Suprapubic skin (tissue), 4 donors: Measurements from ENCODE around the gene POFUT1. TPM values are rescaled to one million over a fixed set of nuclear protein-coding genes. Genes with fewer than 3 reads are reported as not detected.

ENCODE experiments used
- DNase-seq, 2 donors: peaks; one replicate each; pipeline ENCODE4 v3.0.0-alpha.2; 2019; ENCODE audit warnings: low spot score in 2 of 2
- H3K27ac ChIP-seq: fragments of 200-600 bp; sonication (generic); one replicate; pipeline ENCODE4 v1.5.1; 2019
- H3K27me3 ChIP-seq: fragments of 200-600 bp; sonication (generic); one replicate; pipeline ENCODE4 v1.5.1; 2019
- H3K36me3 ChIP-seq: fragments of 200-600 bp; sonication (generic); one replicate; pipeline ENCODE4 v1.5.1; 2019
- H3K4me1 ChIP-seq: fragments of 200-600 bp; sonication (generic); one replicate; pipeline ENCODE4 v1.5.1; 2019
- H3K4me3 ChIP-seq: fragments of 200-600 bp; sonication (generic); one replicate; pipeline ENCODE4 v1.5.1; 2019; ENCODE audit warnings: mild to moderate bottlenecking
- H3K9me3 ChIP-seq: fragments of 200-600 bp; sonication (generic); one replicate; pipeline ENCODE4 v1.5.1; 2019
- CTCF ChIP-seq, 2 donors: fragments of 200-600 bp in 1 of 2; fragments of 450-650 bp in 1 of 2; sonication (generic) in 1 of 2; IDR thresholded peaks; one replicate each; pipeline ENCODE4 v1.5.1; 2016 to 2019; ENCODE audit warnings: antibody characterized with exemption in 2 of 2, mild to moderate bottlenecking in 1 of 2, moderate library complexity in 1 of 2
- EP300 ChIP-seq: sonication (generic); formaldehyde crosslinking; IDR thresholded peaks from one replicate; pipeline ENCODE4 v1.6.1; 2017; ENCODE audit warnings: antibody characterized with exemption
- POLR2A ChIP-seq, 2 donors: fragments of 450-650 bp; IDR thresholded peaks; one replicate each; pipeline ENCODE4 v1.6.1; 2017; ENCODE audit warnings: antibody characterized with exemption in 2 of 2, mild to moderate bottlenecking in 2 of 2, moderate library complexity in 2 of 2
- POLR2AphosphoS5 ChIP-seq, 3 donors: sonication (generic); formaldehyde crosslinking; IDR thresholded peaks; one replicate each; pipeline ENCODE4 v1.6.1; 2017; ENCODE audit warnings: antibody characterized with exemption in 3 of 3
- WGBS: methylation state at CpG from one replicate; pipeline ENCODE4 v1.1.5; 2018; 5-methylcytosine and 5-hydroxymethylcytosine counted together
- total RNA-seq, 4 donors: library from RNA; depleted of rRNA; stranded (reverse); fragments of >200 nt; gene quantifications; one replicate each; pipeline ENCODE4 v1.1.0, GENCODE V29; 2016

POFUT1 gene
- total RNA-seq, 4 donors from 2014 or later, result 19.0 to 36.4 (median 24.1) TPM

GRCh38 chr20:32206760-32207625 is 687 bp upstream of the POFUT1 start:
- TF ChIP-seq CTCF (IDR thresholded peaks at IDR 0.05), result no peak
- no peak for TF ChIP-seq POLR2AphosphoS5 (IDR thresholded peaks at IDR 0.05)
- no peak for TF ChIP-seq POLR2A (IDR thresholded peaks at IDR 0.05)
- TF ChIP-seq EP300, result no peak
- Histone ChIP-seq H3K4me1 (peaks cover 73% of the 10 kb centered on the region), H3K4me3 (peak overlapping the region; percentile 95), H3K27me3 (no peaks in the 10 kb centered on the region), H3K9me3 (no peaks in the 10 kb centered on the region), H3K36me3 (peaks cover 9% of the 10 kb centered on the region), H3K27ac (peak overlapping the region; percentile 95)
- 7% methylated on average over 13 of the region's 40 CpGs for WGBS
- no peak for DNase-seq

GRCh38 chr20:32208499-32209154 is 947 bp downstream of the POFUT1 start:
- peak overlapping the region; percentile 95 for H3K4me3 ChIP-seq
- WGBS, result 54% methylated on average over 13 of the region's 13 CpGs

GRCh38 chr20:32209850-32210605 is 2.3 kb downstream of the POFUT1 start:
- Histone ChIP-seq H3K36me3 (peaks cover 15% of the 10 kb centered on the region), H3K9me3 (no peaks in the 10 kb centered on the region), H3K4me1 (peaks cover 43% of the 10 kb centered on the region), H3K27me3 (no peaks in the 10 kb centered on the region), H3K4me3 (no peak overlapping the region), H3K27ac (no peak overlapping the region)
- no peak for DNase-seq
- TF ChIP-seq EP300 (no peak), CTCF (IDR thresholded peaks at IDR 0.05) (no peak), POLR2AphosphoS5 (IDR thresholded peaks at IDR 0.05) (no peak), POLR2A (IDR thresholded peaks at IDR 0.05) (no peak)
- 77% methylated on average over 9 of the region's 9 CpGs for WGBS

More at GRCh38 chr20:32208499-32209154, 947 bp downstream of the POFUT1 start:
- no peak for DNase-seq
- Histone ChIP-seq H3K27ac (no peak overlapping the region), H3K27me3 (no peaks in the 10 kb centered on the region), H3K36me3 (peaks cover 12% of the 10 kb centered on the region), H3K4me1 (peaks cover 57% of the 10 kb centered on the region), H3K9me3 (no peaks in the 10 kb centered on the region)
- no peak for TF ChIP-seq POLR2AphosphoS5 (IDR thresholded peaks at IDR 0.05)
- TF ChIP-seq POLR2A (IDR thresholded peaks at IDR 0.05), result no peak
- no peak for TF ChIP-seq EP300
- TF ChIP-seq CTCF (IDR thresholded peaks at IDR 0.05), result no peak

- H3K36me3 ChIP-seq, result peaks cover 41% of the 10 kb centered on the region
- WGBS, result 97% methylated on average over 1 of the region's 1 CpG
These were observed 6.2 kb downstream of the POFUT1 start for GRCh38 chr20:32213870-32214269.

More at GRCh38 chr20:32213870-32214269, 6.2 kb downstream of the POFUT1 start:
- TF ChIP-seq CTCF (IDR thresholded peaks at IDR 0.05) (no peak), POLR2AphosphoS5 (IDR thresholded peaks at IDR 0.05) (no peak), POLR2A (IDR thresholded peaks at IDR 0.05) (no peak), EP300 (no peak)
- H3K4me3 ChIP-seq, result no peak overlapping the region
- no peaks in the 10 kb centered on the region for H3K9me3 ChIP-seq
- no peak for DNase-seq
- no peaks in the 10 kb centered on the region for H3K27me3 ChIP-seq
- H3K27ac ChIP-seq, result no peak overlapping the region
- H3K4me1 ChIP-seq, result peaks cover 18% of the 10 kb centered on the region
